Prostate gland (tissue), 2 donors: Measurements from ENCODE around the gene NOP53.
"Not testable (repeated sequence)": the region's sequence is repeated elsewhere in the genome, so short reads cannot be mapped to it uniquely, and the experiment has no call there.

Experiments
- CTCF ChIP-seq, 4 experiments: fragments of 200-600 bp in 2 of 4; fragments of 450-650 bp in 2 of 4; sonication (generic) in 2 of 4; IDR thresholded peaks; 1 replicate in 3 of 4; 2 replicates in 1 of 4; pipeline ENCODE4 v1.5.1; 2016 to 2019; ENCODE audit warnings: antibody characterized with exemption in 4 of 4, mild to moderate bottlenecking in 2 of 4, moderate library complexity in 2 of 4
- POLR2AphosphoS5 ChIP-seq: sonication (generic); formaldehyde crosslinking; IDR thresholded peaks from one replicate; pipeline ENCODE4 v1.6.1; 2017; ENCODE audit warnings: antibody characterized with exemption

GRCh38 chr19:47804451-47804850, 59.1 kb downstream of the NOP53 start, which contains the start of gene TPRX1:
- TF ChIP-seq CTCF (IDR thresholded peaks at IDR 0.05); POLR2AphosphoS5: not testable (repeated sequence)
